KG1 (cell line): Measurements from ENCODE around the gene FAM131B.

Experiments
- DNase-seq: peaks from one replicate; lab custom pipeline; 2025; lab: John Stamatoyannopoulos, UW

Gene FAM131B

GRCh38 chr7:143382791-143383641, 20.5 kb upstream of the FAM131B start:
- no peak for DNase-seq

GRCh38 chr7:143382126-143382790, 19.7 kb upstream of the FAM131B start:
- no peak for DNase-seq

GRCh38 chr7:143381427-143382125, 19.1 kb upstream of the FAM131B start:
- no peak for DNase-seq

GRCh38 chr7:143380646-143381426, 18.3 kb upstream of the FAM131B start, which contains the start of gene ZYX:
ZYX (plus strand) TSS chr7:143381345; CDS start chr7:143381572, 227 bp downstream.
- DNase-seq: peak; percentile 33

GRCh38 chr7:143380260-143380645, 17.7 kb upstream of the FAM131B start:
- peak; percentile 32 for DNase-seq

- DNase-seq: no peak
These were observed 17.2 kb upstream of the FAM131B start for GRCh38 chr7:143379611-143380259.

- no peak for DNase-seq
These were observed 13.9 kb upstream of the FAM131B start for GRCh38 chr7:143376396-143376795.

- peak; percentile 50 for DNase-seq
These were observed 13.0 kb upstream of the FAM131B start for GRCh38 chr7:143375298-143376034.

GRCh38 chr7:143374561-143374960, 12.0 kb upstream of the FAM131B start:
- no peak for DNase-seq

GRCh38 chr7:143373255-143373794, 10.8 kb upstream of the FAM131B start:
- no peak for DNase-seq

GRCh38 chr7:143372070-143372469, 9.6 kb upstream of the FAM131B start:
- DNase-seq: no peak

GRCh38 chr7:143369678-143370651, 7.5 kb upstream of the FAM131B start:
- DNase-seq: no peak

GRCh38 chr7:143368387-143368786, 5.9 kb upstream of the FAM131B start:
- no peak for DNase-seq

GRCh38 chr7:143367972-143368371, 5.5 kb upstream of the FAM131B start:
- DNase-seq: no peak

GRCh38 chr7:143363016-143363937, 764 bp upstream of the FAM131B start:
- no peak for DNase-seq

- DNase-seq: no peak
These were observed 872 bp downstream of the FAM131B start for GRCh38 chr7:143361552-143362130.

- DNase-seq: no peak
These were observed 1.5 kb downstream of the FAM131B start for GRCh38 chr7:143360788-143361551.
